GM15510 (cell line): Measurements from ENCODE around the gene EIF3D.

Experiments
- POLR2A ChIP-seq: IDR thresholded peaks from 3 replicates; pipeline ENCODE4 v1.6.1; 2011; ENCODE audit warnings: borderline replicate concordance; ENCODE audit not compliant: insufficient read length; ENCODE audit errors: extremely low read depth

EIF3D gene

GRCh38 chr22:36561291-36561811 is 32.4 kb upstream of the EIF3D start:
- TF ChIP-seq POLR2A: no peak

GRCh38 chr22:36560001-36560400 is 31.0 kb upstream of the EIF3D start:
- TF ChIP-seq POLR2A: no peak

GRCh38 chr22:36554098-36554497 is 25.1 kb upstream of the EIF3D start:
- TF ChIP-seq POLR2A: no peak

- no peak for TF ChIP-seq POLR2A
Measured at GRCh38 chr22:36552289-36552688, 23.3 kb upstream of the EIF3D start.

- no peak for TF ChIP-seq POLR2A
Measured at GRCh38 chr22:36550701-36551495, 21.9 kb upstream of the EIF3D start.

GRCh38 chr22:36549033-36549432 is 20.1 kb upstream of the EIF3D start:
- no peak for TF ChIP-seq POLR2A

- no peak for TF ChIP-seq POLR2A
Measured at GRCh38 chr22:36548606-36549005, 19.6 kb upstream of the EIF3D start.

- TF ChIP-seq POLR2A: no peak
Measured at GRCh38 chr22:36546932-36547331, 18.0 kb upstream of the EIF3D start.

- no peak for TF ChIP-seq POLR2A
Measured at GRCh38 chr22:36546092-36546804, 17.3 kb upstream of the EIF3D start.

- no peak for TF ChIP-seq POLR2A
Measured at GRCh38 chr22:36544107-36544620, 15.2 kb upstream of the EIF3D start.

- no peak for TF ChIP-seq POLR2A
Measured at GRCh38 chr22:36541831-36542411, 13.0 kb upstream of the EIF3D start.

GRCh38 chr22:36540867-36541642 is 12.1 kb upstream of the EIF3D start:
- no peak for TF ChIP-seq POLR2A

GRCh38 chr22:36538529-36538928 is 9.6 kb upstream of the EIF3D start:
- no peak for TF ChIP-seq POLR2A

- no peak for TF ChIP-seq POLR2A
Measured at GRCh38 chr22:36536717-36537116, 7.8 kb upstream of the EIF3D start.
